Stimulated activated naive B cell treated with anti-CD40 and anti-IgM and Interleukin-4, amounts not matched to agents 10 μg/mL and 1 μg/mL and 100 μg/mL, for 72 hours (primary cell): Measurements from ENCODE around the gene IRAK3.
"Not testable (repeated sequence)": the region's sequence is repeated elsewhere in the genome, so short reads cannot be mapped to it uniquely, and the experiment has no call there.

Experiments used
- ATAC-seq, 2 donors: fragments of 150-1000 bp; cut with Tn5 transposase; replicated peaks; 2 replicates each; pipeline ENCODE4 v1.10.0; 2021; ENCODE audit warnings: moderate library complexity in 1 of 2
- DNase-seq: peaks from one replicate; pipeline ENCODE4 v3.0.0; 2021
- H3K27ac Mint-ChIP-seq: one replicate; pipeline ENCODE4 v1.8.0; 2022; ENCODE audit warnings: mild to moderate bottlenecking, mixed read lengths
- H3K27me3 Mint-ChIP-seq, 2 donors: one replicate each; pipeline ENCODE4 v1.8.0; 2022; ENCODE audit warnings: mixed read lengths in 2 of 2
- H3K36me3 Mint-ChIP-seq, 2 donors: one replicate each; pipeline ENCODE4 v1.8.0; 2022; ENCODE audit warnings: mixed read lengths in 2 of 2, mild to moderate bottlenecking in 1 of 2
- H3K4me1 Mint-ChIP-seq, 2 donors: one replicate each; pipeline ENCODE4 v1.8.0; 2022; ENCODE audit warnings: mixed read lengths in 2 of 2, mild to moderate bottlenecking in 1 of 2
- H3K4me3 Mint-ChIP-seq, 2 donors: one replicate each; pipeline ENCODE4 v1.8.0; 2022; ENCODE audit warnings: mild to moderate bottlenecking in 2 of 2, mixed read lengths in 2 of 2, moderate library complexity in 1 of 2
- H3K9me3 Mint-ChIP-seq, 2 donors: one replicate each; pipeline ENCODE4 v1.8.0; 2022; ENCODE audit warnings: mixed read lengths in 2 of 2, mild to moderate bottlenecking in 1 of 2

Gene IRAK3

DNA sequence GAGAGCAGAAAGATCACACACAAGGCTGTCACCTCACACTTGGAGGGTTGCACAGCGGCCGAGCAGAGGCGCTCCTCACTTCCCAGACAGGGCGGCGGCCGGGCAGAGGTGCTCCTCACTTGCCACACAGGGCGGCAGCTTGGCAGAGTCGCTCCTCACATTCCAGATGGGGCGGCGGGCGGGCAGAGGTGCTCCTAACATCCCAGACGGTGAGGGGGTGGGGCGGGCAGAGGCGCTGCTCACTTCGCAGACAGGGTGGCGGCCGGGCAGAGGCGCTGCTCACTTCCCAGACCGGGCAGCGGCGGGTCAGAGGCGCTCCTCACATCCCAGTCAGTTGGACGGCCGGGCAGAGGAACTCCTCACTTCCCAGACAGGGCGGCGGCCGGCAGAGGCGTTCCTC is 28.3 kb upstream of the IRAK3 start:
- H3K4me1 Mint-ChIP-seq = peaks cover 36 to 61% of the 10 kb centered on the region in 2 donors
- H3K27me3 Mint-ChIP-seq = no peaks in the 10 kb centered on the region
- peaks cover 4% of the 10 kb centered on the region in 2 donors for H3K9me3 Mint-ChIP-seq
- H3K36me3 Mint-ChIP-seq = peaks cover 43 to 79% of the 10 kb centered on the region in 2 donors
- H3K27ac Mint-ChIP-seq = no peak overlapping the region
- DNase-seq (no peak), ATAC-seq (no peak)
- no peak overlapping the region for H3K4me3 Mint-ChIP-seq

DNA sequence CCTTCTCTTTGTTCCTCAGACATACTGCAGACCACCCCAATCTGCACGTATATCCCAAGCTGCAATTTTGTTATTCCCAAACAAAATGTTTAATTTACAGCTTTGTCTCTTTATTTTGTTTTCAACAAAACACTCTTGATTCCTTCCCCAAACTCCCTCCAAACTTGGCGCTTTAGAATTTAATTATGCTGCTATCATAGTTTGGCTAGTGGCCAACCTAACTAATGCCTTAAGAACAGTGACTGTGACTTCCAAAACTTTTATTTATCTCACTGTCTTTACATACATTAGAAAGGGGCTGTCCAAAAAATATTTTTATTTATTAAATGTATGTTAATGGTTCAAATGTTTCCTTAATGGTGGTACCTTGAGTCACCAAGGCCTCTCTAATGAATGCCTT is 26.3 kb upstream of the IRAK3 start:
- Mint-ChIP-seq H3K36me3 (peaks cover 50 to 78% of the 10 kb centered on the region in 2 donors), H3K9me3 (peaks cover 4% of the 10 kb centered on the region in 2 donors), H3K27ac (no peak overlapping the region), H3K27me3 (no peaks in the 10 kb centered on the region), H3K4me1 (peaks cover 29 to 69% of the 10 kb centered on the region in 2 donors), H3K4me3 (no peak overlapping the region)
- DNase-seq = no peak
- no peak for ATAC-seq

DNA sequence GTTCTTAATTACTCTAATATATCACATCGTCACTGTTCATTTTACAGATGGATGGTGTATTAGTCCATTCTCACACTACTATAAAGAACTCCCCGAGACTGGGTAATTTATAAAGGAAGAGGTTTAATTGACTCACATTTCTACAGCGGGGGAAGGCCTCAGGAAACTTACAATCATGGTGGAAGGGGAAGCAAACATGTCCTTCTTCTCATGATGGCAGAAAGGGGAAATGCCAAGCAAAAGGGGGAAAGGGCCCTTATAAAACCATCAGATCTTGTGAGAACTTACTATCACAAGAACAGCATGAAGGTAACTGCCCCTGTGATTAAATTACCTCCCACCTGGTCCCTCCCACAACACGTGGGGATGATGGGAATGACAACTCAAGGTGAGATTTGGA is 25.7 kb upstream of the IRAK3 start:
- ATAC-seq = no peak
- no peak for DNase-seq
- H3K27me3 Mint-ChIP-seq = no peaks in the 10 kb centered on the region
- peaks cover 31 to 74% of the 10 kb centered on the region in 2 donors for H3K4me1 Mint-ChIP-seq
- no peak overlapping the region for H3K4me3 Mint-ChIP-seq
- peaks cover 4% of the 10 kb centered on the region in 2 donors for H3K9me3 Mint-ChIP-seq
- H3K36me3 Mint-ChIP-seq = peaks cover 46 to 78% of the 10 kb centered on the region in 2 donors
- H3K27ac Mint-ChIP-seq = no peak overlapping the region

DNA sequence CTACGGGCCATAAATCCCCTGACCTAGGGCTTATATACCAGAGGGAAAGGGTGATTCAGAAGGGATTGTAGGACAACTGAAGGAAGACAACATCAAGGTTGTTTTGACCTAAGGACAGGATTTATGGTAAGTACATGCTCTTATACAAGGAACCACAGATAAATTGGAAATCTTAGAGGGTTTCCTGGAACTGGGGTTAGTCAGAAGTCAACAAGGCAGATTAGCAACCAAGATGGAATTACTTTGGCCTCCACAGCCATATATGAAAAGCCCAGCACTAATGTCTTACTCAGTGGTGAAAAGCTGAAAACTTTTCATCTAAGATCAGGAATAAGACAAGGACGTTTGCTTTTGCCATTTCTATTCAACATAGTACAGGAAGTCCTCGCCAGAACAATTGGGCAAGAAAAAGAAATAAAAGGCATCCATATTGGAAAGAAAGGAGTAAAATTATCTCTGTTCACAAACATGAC is 24.6 kb upstream of the IRAK3 start:
- H3K36me3 Mint-ChIP-seq = peaks cover 42 to 75% of the 10 kb centered on the region in 2 donors

DNA sequence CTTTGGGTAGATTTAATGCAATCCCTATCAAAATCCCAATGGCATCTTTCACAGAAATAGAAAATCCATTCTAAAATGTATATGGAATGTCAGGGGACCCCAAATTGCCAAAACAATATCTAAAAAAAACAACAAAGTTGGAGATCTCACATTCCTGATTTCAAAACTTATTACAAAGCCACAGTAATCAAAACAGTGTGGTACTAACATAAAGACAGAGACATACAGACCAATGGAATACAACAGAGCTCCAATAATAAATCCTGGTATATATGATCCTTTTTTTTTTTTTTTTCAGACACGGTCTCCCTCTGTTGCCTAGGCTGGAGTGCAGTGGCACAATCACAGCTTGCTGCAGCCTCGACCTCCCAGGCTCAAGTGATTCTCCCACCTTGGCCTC is 23.9 kb upstream of the IRAK3 start:
- H3K27me3 Mint-ChIP-seq = no peaks in the 10 kb centered on the region
- DNase-seq (no peak), ATAC-seq (no peak)
- no peak overlapping the region for H3K27ac Mint-ChIP-seq
- H3K4me3 Mint-ChIP-seq = no peak overlapping the region
- H3K9me3 Mint-ChIP-seq = peaks cover 2 to 4% of the 10 kb centered on the region in 2 donors
- peaks cover 34 to 67% of the 10 kb centered on the region in 2 donors for H3K4me1 Mint-ChIP-seq
- peaks cover 35 to 68% of the 10 kb centered on the region in 2 donors for H3K36me3 Mint-ChIP-seq

More for the DNA sequence above, 24.6 kb upstream of the IRAK3 start:
- no peak overlapping the region for H3K4me3 Mint-ChIP-seq
- DNase-seq (no peak), ATAC-seq (no peak)
- peaks cover 37 to 74% of the 10 kb centered on the region in 2 donors for H3K4me1 Mint-ChIP-seq
- H3K9me3 Mint-ChIP-seq = peaks cover 2 to 4% of the 10 kb centered on the region in 2 donors
- no peaks in the 10 kb centered on the region for H3K27me3 Mint-ChIP-seq
- no peak overlapping the region for H3K27ac Mint-ChIP-seq

DNA sequence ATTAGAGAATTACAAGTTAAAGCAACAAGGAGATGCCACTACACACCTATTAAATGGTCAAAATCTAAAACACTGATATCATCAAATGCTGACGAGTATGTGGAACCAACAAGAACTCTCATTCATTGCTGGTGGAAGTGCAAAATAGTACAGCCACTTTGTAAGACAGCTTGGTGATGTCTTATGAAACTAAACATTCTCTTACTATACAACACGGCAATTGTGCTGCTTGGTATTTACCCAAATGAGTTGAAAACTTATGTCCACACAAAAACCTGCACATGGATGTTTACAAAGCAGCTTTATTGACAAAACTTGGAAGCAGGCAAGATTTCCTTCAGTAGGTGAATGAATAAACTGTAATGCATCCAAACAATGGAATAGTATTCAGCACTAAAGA is 22.5 kb upstream of the IRAK3 start:
- peaks cover 32 to 58% of the 10 kb centered on the region in 2 donors for H3K36me3 Mint-ChIP-seq

DNA sequence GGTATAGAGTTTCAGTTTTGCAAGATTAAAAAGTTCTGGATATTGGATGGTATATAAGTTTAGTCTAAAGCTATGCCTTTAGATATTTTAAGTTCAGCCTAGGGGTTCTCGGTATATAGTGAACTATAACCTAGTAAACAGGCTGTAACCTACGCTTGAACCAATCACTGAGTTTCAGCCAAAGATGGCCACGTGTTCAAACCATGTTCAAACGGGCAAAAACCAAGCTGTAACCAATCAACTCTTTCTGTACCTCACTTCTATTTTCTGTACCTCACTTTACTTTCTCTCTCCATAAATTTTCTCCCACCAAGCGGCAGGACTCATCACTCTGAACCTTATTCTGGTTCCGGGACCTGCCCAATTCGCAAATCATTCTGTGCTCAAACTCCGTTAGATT is 20.6 kb upstream of the IRAK3 start:
- no peaks in the 10 kb centered on the region for H3K27me3 Mint-ChIP-seq
- peaks cover 29 to 56% of the 10 kb centered on the region in 2 donors for H3K4me1 Mint-ChIP-seq
- DNase-seq (no peak), ATAC-seq (no peak)
- H3K36me3 Mint-ChIP-seq = peaks cover 30 to 46% of the 10 kb centered on the region in 2 donors
- H3K4me3 Mint-ChIP-seq = peak overlapping the region; percentile 93 to 99
- H3K9me3 Mint-ChIP-seq = no peaks in the 10 kb centered on the region
- peak overlapping the region; percentile 99 for H3K27ac Mint-ChIP-seq

More for the DNA sequence above, 22.5 kb upstream of the IRAK3 start:
- Mint-ChIP-seq H3K27me3 (no peaks in the 10 kb centered on the region), H3K27ac (no peak overlapping the region), H3K4me1 (peaks cover 39 to 73% of the 10 kb centered on the region in 2 donors), H3K9me3 (peaks cover 2 to 4% of the 10 kb centered on the region in 2 donors), H3K4me3 (no peak overlapping the region)
- ATAC-seq (no peak), DNase-seq (no peak)

DNA sequence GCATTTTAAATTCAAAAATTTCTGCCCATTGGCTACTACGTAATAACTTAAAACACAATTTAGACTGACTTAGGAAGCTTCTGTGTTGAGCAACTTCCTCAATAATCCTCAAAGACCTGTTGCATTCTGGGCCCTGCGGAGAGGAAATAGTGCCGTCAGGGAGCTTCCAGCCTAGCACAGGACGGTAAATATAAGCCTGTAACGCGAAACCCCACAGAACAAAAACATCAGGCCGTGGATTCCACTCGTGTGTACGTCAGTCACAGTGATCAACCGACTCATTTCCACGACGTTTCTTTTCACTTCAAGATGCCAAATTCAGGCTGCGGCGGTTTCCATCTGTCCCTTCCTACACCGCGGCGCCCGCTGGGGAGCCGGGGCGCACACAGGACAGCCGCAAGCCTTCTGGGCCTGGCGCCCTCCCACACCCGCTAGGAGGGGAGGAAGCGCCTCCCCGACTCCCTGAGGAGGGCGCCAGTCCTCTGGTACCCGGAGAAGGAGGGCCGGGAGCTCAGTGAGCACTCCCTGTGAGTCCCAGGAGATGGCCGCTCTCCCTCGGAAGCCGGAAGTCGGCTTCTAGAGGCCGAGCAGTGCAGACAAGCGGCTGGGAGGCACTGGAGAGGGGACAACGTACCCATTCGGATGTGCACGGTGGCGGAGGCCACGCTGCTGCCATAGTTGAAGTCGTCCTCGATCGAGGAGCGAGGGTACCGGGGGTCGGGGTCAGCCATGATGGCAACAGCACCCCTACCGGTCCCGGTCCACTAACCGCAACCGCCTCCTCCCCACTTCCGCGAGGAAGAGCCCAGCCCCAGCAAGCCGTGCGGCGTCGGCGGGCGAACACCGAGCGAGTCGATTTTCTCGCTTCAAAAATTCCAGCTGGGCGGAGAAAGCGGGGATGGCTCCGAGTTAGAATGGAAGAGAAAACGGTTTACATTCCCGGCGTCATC is 19.5 kb upstream of the IRAK3 start, which contains the start of gene TMBIM4:
Gene TMBIM4, minus strand, starts transcription at position 776 of the 950 bp plus-strand sequence. Its CDS starts 45 bp downstream, at position 731.
- Mint-ChIP-seq H3K36me3 (peaks cover 27 to 36% of the 10 kb centered on the region in 2 donors), H3K27ac (peak within 1 kb of the TSS; percentile 99), H3K4me3 (peak within 1 kb of the TSS; percentile 93 to 99), H3K4me1 (peaks cover 27 to 45% of the 10 kb centered on the region in 2 donors), H3K27me3 (no peaks in the 10 kb centered on the region), H3K9me3 (no peaks in the 10 kb centered on the region)
- peak; percentile 85 to 86 for ATAC-seq
- DNase-seq = peak; percentile 88

DNA sequence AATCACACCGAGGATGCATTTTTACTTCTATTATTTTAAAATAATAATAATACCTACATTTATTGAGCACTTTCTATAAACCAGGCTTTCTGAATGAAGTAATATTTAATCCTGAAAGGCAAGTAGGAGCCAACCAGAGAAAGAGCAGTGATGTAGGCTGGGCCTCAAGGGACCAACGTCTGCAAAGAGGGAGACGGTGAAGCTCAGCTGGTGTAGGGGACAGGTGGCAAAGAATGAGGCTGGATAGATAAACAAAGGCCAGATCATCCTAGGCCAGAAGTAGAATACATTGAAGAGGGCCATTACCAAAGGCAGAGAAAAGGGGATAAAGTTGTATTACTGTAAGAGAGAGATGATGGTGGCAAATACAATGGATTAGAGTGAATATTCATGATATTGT is 18.4 kb upstream of the IRAK3 start:
- H3K4me3 Mint-ChIP-seq = peak overlapping the region; percentile 93 to 99
- ATAC-seq = no peak
- no peaks in the 10 kb centered on the region for H3K9me3 Mint-ChIP-seq
- no peaks in the 10 kb centered on the region for H3K27me3 Mint-ChIP-seq
- H3K27ac Mint-ChIP-seq = peak overlapping the region; percentile 99
- H3K36me3 Mint-ChIP-seq = peaks cover 17 to 25% of the 10 kb centered on the region in 2 donors
- peaks cover 23 to 41% of the 10 kb centered on the region in 2 donors for H3K4me1 Mint-ChIP-seq
- DNase-seq = no peak

DNA sequence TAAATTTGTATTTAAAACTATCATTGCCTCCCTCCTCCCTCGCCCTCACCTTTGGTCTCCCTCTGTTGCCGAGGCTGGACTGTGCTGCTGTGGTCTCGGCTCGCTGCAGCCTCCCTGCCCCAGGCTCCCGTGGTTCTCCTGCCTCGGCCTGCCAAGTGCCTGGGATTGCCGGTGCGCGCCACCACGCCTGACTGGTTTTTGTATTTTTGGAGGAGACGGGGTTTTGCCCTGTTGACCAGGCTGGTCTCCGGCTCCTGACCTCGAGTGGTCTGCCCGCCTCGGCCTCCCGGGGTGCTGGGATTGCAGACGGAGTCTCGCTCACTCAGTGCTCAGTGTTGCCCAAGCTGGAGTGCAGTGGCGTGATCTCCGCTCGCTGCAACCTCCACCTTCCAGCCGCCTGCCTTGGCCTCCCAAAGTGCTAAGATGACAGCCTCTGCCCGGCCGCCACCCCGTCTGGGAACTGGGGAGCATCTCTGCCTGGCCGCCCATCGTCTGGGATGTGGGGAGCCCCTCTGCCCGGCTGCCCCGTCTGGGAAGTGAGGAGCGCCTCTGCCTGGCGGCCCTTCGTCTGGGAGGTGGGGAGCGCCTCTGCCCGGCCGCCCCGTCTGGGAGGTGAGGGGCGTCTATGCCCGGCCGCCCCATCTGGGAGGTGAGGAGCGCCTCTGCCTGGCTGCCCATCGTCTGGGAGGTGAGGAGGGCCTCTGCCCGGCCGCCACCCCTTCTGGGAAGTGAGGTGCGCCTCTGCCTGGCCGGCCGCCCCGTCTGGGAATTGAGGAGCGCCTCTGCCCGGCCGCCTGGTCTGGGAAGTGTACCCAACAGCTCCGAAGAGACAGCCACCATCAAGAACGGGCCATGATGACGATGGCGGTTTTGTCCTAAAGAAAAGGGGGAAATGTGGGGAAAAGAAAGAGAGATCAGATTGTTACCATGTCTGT is 14.4 kb upstream of the IRAK3 start:
- peaks cover 0 to 17% of the 10 kb centered on the region in 2 donors for H3K27me3 Mint-ChIP-seq
- not testable (repeated sequence) for H3K27ac Mint-ChIP-seq, H3K4me1 Mint-ChIP-seq, ATAC-seq, H3K9me3 Mint-ChIP-seq, DNase-seq, H3K36me3 Mint-ChIP-seq, H3K4me3 Mint-ChIP-seq

DNA sequence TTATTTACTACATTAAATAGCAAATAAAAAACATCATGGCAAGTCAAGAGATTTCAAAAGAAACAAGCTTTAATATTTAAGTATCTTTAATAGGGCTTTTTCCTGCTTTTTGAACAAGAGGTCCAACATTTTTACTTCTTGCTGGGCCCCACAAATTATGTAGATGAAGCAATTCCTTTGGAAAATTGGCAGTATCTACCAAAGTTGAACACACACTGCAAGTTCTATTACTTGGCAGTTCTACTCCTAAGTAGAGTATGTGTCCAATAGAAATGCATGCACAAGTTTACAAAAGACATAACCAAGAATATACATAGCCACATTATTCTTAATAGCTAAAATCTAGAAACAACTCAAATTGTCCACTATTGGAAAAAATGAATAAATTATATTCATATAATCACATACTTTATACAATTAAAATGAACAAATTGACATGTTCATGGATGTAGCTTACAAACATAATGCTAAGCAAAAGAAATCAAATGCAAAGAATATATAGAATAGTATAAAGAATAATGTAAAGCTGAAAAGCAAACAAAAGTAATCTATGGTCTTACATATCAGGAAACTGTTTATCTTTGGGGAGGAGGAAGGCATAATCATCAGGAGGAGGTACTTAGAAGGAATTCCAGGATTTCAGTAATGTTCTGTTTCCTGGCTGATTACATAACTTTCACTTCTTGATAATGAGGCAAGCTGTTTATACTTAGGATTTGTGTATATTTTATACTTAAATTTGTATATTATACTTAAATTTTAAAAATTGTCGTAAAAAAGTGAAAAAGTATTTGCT is 12.7 kb upstream of the IRAK3 start:
- H3K36me3 Mint-ChIP-seq = no peaks in the 10 kb centered on the region
- H3K9me3 Mint-ChIP-seq = no peaks in the 10 kb centered on the region
- peaks cover 0 to 2% of the 10 kb centered on the region in 2 donors for H3K4me1 Mint-ChIP-seq
- peaks cover 0 to 17% of the 10 kb centered on the region in 2 donors for H3K27me3 Mint-ChIP-seq
- DNase-seq = no peak
- H3K4me3 Mint-ChIP-seq = no peak overlapping the region
- H3K27ac Mint-ChIP-seq = no peak overlapping the region
- ATAC-seq = no peak

DNA sequence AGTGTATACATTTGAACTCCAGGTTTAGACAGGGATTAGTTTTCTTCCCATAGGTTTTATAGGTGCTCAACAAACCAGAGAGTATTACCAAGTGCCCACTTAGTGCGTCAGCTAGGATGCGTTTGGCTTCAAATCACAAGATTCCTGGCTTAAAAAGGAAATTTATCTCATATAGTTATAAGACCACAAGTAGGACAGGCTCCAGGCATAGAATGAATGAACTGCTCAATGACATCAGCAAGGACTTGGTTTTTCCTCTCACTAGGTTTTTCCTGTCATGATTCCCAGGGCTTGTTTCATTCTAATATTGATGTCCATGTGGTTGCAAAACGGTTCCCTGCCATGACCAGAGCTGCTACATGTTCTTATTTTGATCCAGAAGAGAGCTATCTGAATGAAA is 6.1 kb upstream of the IRAK3 start:
- Mint-ChIP-seq H3K4me1 (peaks cover 5 to 9% of the 10 kb centered on the region in 2 donors), H3K27ac (no peak overlapping the region), H3K27me3 (peaks cover 11 to 35% of the 10 kb centered on the region in 2 donors), H3K4me3 (no peak overlapping the region), H3K36me3 (peaks cover 0 to 9% of the 10 kb centered on the region in 2 donors), H3K9me3 (peaks cover 3 to 11% of the 10 kb centered on the region in 2 donors)
- ATAC-seq (no peak), DNase-seq (no peak)

DNA sequence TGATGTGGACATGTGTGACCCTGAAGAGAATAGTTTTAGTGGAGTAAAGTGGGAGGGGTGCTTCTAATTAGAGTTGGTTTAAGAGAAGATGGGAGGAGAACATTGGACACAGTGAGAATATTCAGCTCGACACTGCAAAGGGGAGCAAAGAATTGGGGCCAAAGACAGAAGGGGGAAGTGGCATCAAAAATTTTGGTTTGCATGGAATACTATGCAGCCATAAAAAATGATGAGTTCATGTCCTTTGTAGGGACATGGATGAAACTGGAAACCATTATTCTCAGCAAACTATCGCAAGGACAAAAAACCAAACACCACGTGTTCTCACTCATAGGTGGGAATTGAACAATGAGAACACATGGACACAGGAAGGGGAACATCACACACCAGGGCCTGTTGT is 4.2 kb upstream of the IRAK3 start:
- Mint-ChIP-seq H3K9me3 (peaks cover 3 to 11% of the 10 kb centered on the region in 2 donors), H3K27me3 (peaks cover 11 to 24% of the 10 kb centered on the region in 2 donors), H3K4me1 (peaks cover 8 to 15% of the 10 kb centered on the region in 2 donors)
- not testable (repeated sequence) for ATAC-seq, H3K36me3 Mint-ChIP-seq, H3K4me3 Mint-ChIP-seq, H3K27ac Mint-ChIP-seq, DNase-seq
